GM13976 (cell line): ENCODE measurements around the gene PIGN.
"Not testable (repeated sequence)": the region's sequence is repeated elsewhere in the genome, so short reads cannot be mapped to it uniquely, and the experiment has no call there.

Source experiments
- DNase-seq: peaks from one replicate; pipeline ENCODE4 v3.0.0; 2012; ENCODE audit warnings: low spot score
- CTCF ChIP-seq: IDR thresholded peaks from 2 replicates; pipeline ENCODE4 v1.5.1; 2012; ENCODE audit warnings: borderline replicate concordance, mild to moderate bottlenecking; ENCODE audit not compliant: insufficient read depth; ENCODE audit errors: extremely low read depth, missing control alignments, control extremely low read depth
- in situ Hi-C: fragments of 300-500 bp; cut with MboI; formaldehyde crosslinking; loops from one replicate; pipeline ENCODE4 v1.12.0; 2022; ENCODE audit warnings: low sequenced_read_pairs, mixed read lengths, inconsistent platforms; ENCODE audit not compliant: unreplicated experiment

The PIGN gene

GRCh38 chr18:62045316-62045715 is 141.5 kb downstream of the PIGN start:
- DNase-seq: no peak
- in situ Hi-C loops: no loop called here
- no peak for TF ChIP-seq CTCF

GRCh38 chr18:62044490-62045000 is 142.3 kb downstream of the PIGN start:
- no peak for DNase-seq
- in situ Hi-C loops: no loop called here
- no peak for TF ChIP-seq CTCF

- no peak for DNase-seq
- in situ Hi-C loops: no loop called here
- TF ChIP-seq CTCF: no peak
These were observed 148.7 kb downstream of the PIGN start for GRCh38 chr18:62037989-62038778.

- no peak for TF ChIP-seq CTCF
- in situ Hi-C loops: no loop called here
These were observed 149.7 kb downstream of the PIGN start for GRCh38 chr18:62037012-62037742.

GRCh38 chr18:62034286-62034685 is 152.6 kb downstream of the PIGN start:
- DNase-seq, in situ Hi-C loops: not testable (repeated sequence)

More at GRCh38 chr18:62037012-62037742, 149.7 kb downstream of the PIGN start:
- no peak for DNase-seq

- in situ Hi-C loops: no loop called here
- DNase-seq: no peak
- TF ChIP-seq CTCF: no peak
These were observed 153.1 kb downstream of the PIGN start for GRCh38 chr18:62033756-62034155.

GRCh38 chr18:62033207-62033606 is 153.6 kb downstream of the PIGN start:
- no peak for DNase-seq
- in situ Hi-C loops: no loop called here
- TF ChIP-seq CTCF: no peak
